Left cardiac atrium (tissue), 4 donors: ENCODE data around the gene DCLK3. TPM values are rescaled to one million over a fixed set of nuclear protein-coding genes. Genes with fewer than 3 reads are reported as not detected.
A peak's percentile ranks its signal among the peaks of the same experiment; 100 is the strongest.

Experiments
- ATAC-seq, 2 donors: fragments of 200-7000 bp; cut with Tn5 transposase; one replicate each; pipeline ENCODE4 v1.9.1; 2020; ENCODE audit warnings: mild to moderate bottlenecking in 2 of 2, moderate library complexity in 2 of 2
- DNase-seq: peaks from one replicate; pipeline ENCODE4 v3.0.0-alpha.2; 2020
- intact Hi-C, 2 donors: fragments of 100-400 bp; cut with DNase I; formaldehyde crosslinking; loops; one replicate each; pipeline versions ENCODE4 v1.14.1 to v1.15.1; 2022 to 2023
- long read RNA-seq: library from polyadenylated mRNA; unstranded; transcript quantifications from one replicate; pipeline ENCODE4 v2.0.0, GENCODE V29; 2021
- total RNA-seq, 2 donors: library from RNA; stranded (reverse); fragmentation: NEBNext Ultra II Directional; extraction: Animal tissue kit (Norgen Biotek cat#: 25700); gene quantifications; one replicate each; pipeline ENCODE4 v1.2.1, GENCODE V29; 2021
- donor health status: DM: no; HTN: yes; CAD: no.
- donor health status: DM: no; HTN: yes; CAD: no; lungs with severe emphysema.
- donor health status: DM: yes; HTN: yes; CAD: no.
- donor health status: Dilated cardiomyopathy.

Gene DCLK3
- under 1 TPM; 0.21 to 0.89 TPM for total RNA-seq
- long read RNA-seq = 0 reads

GRCh38 chr3:36763850-36764703 lies at the start of gene DCLK3:
TSS of gene DCLK3 (minus strand) at chr3:36764553. CDS start at chr3:36764263, 290 bp downstream.
- peak; percentile 19 to 66 for ATAC-seq
- peak; percentile 29 for DNase-seq
- intact Hi-C loops = no loop called here

DNA sequence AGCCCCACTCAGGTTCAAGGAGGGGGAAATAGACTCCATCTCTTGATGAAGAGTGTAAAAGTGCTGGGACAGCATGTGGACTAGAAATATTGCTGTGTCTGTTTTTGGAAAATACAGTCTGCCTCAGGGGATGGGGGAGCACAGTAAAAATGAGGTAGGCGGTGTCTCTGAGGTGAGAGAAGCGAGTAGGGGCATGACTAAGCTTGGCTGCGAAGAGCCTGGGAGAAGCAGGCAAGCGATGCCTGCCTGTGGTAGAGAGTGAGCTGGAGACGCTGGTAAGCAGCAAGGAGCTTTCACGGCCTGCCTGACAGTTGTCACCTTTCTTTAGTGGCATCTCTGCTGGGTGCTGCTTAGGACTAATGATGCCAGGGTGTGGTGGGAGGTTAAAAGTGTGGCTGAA lies 49.0 kb upstream of the DCLK3 start:
- ATAC-seq (no peak), DNase-seq (no peak)
- intact Hi-C loops = no loop called here

- intact Hi-C loops = no loop called here
- ATAC-seq = no peak
These were observed 47.9 kb upstream of the DCLK3 start for GRCh38 chr3:36812240-36812639.

GRCh38 chr3:36811768-36812167 lies 47.4 kb upstream of the DCLK3 start:
- ATAC-seq (no peak), DNase-seq (no peak)
- intact Hi-C loops = no loop called here

More at GRCh38 chr3:36812240-36812639, 47.9 kb upstream of the DCLK3 start:
- no peak for DNase-seq

DNA sequence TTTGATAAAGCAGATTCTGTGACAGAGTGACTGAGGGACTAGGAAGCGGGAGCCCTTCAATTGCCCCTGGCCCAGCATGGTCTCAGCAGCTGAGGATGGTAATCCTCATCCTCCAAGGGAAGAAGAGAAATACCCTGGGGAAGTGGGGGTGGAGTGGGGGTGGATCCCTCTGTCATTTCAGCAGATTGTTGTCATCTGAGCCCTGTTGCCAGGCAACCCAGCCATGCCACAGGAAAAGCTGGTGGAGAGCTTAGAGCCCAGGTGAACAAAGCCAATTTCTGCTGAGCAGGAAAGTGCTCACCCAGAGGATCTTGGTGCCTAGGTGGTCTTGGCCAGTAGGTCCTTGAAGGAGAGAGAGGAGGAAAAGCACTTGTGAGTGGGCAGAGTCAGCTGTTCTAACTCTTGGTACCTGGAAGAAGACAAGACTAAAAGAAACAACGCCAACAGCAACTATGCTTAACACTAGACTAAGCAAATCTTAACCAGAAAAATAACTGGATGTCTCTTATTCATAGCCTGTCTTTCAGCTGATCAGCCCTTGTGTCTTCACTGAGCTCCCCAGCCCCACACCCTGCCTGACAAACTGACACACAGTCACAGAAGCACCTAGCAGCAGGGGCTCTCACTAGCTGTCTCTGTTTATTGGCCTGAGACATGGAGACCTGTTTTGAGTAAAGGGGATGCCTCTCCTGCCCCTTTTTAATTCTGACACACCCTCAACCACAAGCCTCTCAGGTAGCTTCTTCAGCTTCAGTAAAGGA lies 40.1 kb upstream of the DCLK3 start:
- intact Hi-C loops = no loop called here
- DNase-seq = no peak
- ATAC-seq = no peak

GRCh38 chr3:36803091-36803791 lies 38.9 kb upstream of the DCLK3 start:
- intact Hi-C loops = no loop called here
- DNase-seq (no peak), ATAC-seq (no peak)

GRCh38 chr3:36800533-36801116 lies 36.3 kb upstream of the DCLK3 start:
- no peak for DNase-seq
- no peak for ATAC-seq
- intact Hi-C loops = no loop called here

GRCh38 chr3:36796881-36797280 lies 32.5 kb upstream of the DCLK3 start:
- peak in 1 of 2 donors; percentile 33 for ATAC-seq
- intact Hi-C loops = no loop called here
- no peak for DNase-seq

DNA sequence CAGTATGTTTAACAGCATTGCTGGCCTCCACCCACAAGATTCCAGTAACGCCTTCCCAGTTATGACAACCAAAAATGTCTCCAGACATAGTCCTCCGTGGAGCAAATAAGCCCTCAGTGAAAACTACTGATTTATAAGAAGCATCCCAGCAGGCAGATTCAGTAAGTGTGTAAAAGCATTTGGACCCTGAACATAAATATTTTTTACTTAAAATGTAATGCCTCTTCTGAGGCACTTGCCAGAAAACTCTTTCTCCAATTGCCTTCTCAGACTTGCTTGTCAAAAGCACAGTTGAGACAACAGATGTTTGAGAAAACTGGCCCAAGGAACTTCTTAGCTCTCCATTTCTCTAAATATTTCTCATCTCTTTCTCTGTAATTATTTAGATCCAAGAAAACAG lies 31.8 kb upstream of the DCLK3 start:
- ATAC-seq (no peak), DNase-seq (no peak)
- intact Hi-C loops = no loop called here

DNA sequence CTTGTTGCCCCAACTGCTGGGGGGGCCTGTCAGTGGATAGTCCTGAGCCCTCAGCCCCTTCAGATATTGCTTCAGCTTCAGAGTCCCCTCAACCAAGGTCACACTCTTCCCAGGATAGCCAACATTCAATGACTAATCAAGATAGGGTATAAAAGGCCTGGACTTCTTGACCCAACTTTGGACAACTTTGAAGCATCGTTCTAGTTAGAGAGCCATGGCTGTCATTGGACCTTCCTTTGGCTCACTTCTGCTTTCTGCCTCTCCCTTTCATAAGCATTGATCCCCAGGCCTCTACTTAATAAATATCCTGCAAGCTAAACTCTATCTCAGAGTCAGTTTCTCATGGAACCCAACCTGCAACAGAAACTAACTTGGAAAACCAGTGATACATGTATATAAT lies 31.3 kb upstream of the DCLK3 start:
- ATAC-seq (no peak), DNase-seq (no peak)
- intact Hi-C loops = no loop called here

- intact Hi-C loops = no loop called here
- DNase-seq = no peak
- peak in 1 of 2 donors; percentile 38 for ATAC-seq
These were observed 28.0 kb upstream of the DCLK3 start for GRCh38 chr3:36792342-36792741.

GRCh38 chr3:36790765-36791164 lies 26.4 kb upstream of the DCLK3 start:
- intact Hi-C loops = no loop called here

GRCh38 chr3:36786921-36787890 lies 22.9 kb upstream of the DCLK3 start:
- DNase-seq = no peak
- intact Hi-C loops = no loop called here
- peak in 1 of 2 donors; percentile 80 for ATAC-seq

More at GRCh38 chr3:36790765-36791164, 26.4 kb upstream of the DCLK3 start:
- DNase-seq (no peak), ATAC-seq (no peak)

DNA sequence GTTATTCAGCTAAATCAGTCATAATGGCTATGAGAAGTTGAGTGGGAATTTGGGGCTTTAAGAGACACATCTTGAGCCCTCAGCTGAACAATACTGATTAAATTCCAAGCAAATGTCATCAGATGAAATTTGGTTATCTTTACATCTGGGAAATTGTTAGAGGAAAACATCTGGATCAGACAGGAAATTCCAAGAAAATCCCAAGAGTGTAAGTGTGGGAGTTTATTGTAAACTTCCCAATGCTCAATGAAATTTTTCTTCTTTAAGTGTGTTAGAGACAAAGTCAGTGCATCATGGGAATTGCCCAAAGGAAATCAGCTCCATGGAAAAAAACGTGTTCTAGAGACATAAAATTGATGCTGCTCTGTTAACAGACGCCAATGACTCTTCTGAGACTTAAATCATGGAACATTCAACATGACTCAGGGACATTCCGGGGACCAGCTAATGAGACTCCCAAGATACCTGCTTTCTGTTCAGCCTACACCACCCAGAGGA lies 19.8 kb upstream of the DCLK3 start:
- intact Hi-C loops = no loop called here
- no peak for DNase-seq
- ATAC-seq = peak in 1 of 2 donors; percentile 61

DNA sequence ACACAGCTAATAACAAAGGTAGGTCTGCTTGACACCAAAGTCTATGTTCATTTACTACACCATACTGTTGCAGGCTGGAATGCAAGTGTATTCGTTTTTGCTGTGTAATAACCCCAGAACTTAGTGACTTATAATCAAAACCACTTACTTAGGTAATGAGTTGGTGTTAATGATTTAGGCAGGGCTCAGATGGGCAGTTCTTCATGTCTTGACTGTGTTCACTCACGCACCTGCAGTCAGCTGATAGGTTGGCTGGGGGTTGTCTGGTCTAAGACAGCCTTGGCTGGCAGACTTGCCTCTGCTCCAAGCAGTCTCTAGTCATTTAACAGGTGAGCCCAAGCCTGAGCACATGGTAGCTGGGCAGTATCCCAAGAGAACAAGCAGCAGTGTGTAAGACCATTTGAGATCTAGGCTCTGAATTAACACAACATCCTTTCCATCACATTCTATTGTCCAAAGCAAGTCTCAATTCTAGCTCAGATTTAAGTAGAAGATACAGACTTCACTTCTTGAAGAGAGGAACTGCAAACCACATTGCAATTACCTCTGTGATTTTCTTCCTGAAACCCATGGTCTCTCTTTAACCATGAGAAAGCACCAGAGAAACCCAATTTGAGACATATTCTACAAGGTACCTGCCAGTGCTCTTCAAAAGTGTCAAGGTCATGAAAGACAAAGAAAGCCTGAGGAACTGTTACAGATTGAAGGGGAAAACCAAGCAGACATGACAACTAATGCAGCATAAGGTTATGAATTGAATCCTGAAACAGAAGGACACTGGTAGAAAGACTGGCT lies 13.3 kb upstream of the DCLK3 start:
- intact Hi-C loops = no loop called here
- ATAC-seq (no peak), DNase-seq (no peak)

DNA sequence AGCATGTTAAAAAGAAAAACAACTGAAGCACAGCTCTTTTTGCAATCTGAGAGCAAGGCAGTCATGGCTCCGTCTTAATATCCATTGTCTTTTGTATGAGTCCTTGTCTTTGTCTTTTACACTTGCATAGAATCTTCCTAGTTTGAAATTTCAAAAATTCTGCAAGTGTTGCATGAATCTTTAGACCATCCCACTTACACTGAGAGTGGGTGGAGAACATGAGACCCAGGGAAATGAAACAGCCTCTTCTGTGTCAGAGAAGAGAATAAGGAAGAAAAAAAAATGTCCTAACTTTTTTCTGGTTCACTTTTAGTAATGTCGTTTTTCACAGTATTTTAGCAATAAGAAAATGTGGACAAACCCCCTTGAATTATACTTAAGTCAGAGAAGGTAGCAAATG lies 12.1 kb upstream of the DCLK3 start:
- ATAC-seq = no peak
- intact Hi-C loops = no loop called here
- no peak for DNase-seq

DNA sequence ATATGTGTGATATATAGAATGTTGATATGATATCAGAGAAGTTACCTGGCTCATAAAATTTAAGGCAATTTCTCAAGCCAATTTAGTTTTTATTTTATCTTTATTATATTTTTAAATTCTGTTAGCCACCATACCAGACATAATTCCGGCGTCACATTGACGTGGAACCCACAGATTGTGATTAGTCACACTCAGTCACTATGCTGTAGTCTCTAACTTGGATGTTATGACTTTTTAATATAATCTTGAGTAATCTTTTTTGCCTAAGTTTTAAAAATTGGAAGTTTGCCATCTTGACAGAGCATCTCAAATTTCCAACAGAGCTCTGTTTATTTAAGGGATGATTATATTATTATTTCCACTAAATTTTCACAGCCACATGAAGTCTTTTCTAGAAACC lies 9.7 kb upstream of the DCLK3 start:
- ATAC-seq = no peak
- intact Hi-C loops = no loop called here
- no peak for DNase-seq
